Fibroblast of skin of back (primary cell): ENCODE results near the gene DNAH12.
"Not testable (repeated sequence)": the region's sequence is repeated elsewhere in the genome, so short reads cannot be mapped to it uniquely, and the experiment has no call there.

Experiments
- DNase-seq: peaks from one replicate; pipeline ENCODE4 v3.0.0-alpha.2; 2013

The DNAH12 gene

DNA sequence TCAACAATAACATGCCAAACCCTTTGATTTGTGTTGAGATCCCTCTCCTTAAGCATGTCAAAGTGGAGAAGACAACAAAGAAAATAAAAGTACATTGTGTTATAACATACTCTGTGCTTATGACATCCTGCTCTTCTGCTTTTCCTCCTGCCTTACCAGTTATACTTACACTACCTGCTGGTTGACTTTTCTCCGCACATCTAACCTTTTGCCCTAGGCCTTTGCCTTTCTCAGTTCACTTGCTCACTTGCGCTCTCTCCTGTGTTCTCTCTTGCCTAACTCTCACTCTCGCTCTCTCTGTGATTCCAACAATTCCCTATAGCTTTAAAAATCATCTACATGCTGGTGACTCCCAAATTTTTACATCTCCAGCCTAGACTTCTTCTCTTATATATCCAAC, 5.7 kb downstream of the DNAH12 start:
- DNase-seq = no peak

GRCh38 chr3:57530071-57530608, 14.0 kb downstream of the DNAH12 start:
- no peak for DNase-seq

DNA sequence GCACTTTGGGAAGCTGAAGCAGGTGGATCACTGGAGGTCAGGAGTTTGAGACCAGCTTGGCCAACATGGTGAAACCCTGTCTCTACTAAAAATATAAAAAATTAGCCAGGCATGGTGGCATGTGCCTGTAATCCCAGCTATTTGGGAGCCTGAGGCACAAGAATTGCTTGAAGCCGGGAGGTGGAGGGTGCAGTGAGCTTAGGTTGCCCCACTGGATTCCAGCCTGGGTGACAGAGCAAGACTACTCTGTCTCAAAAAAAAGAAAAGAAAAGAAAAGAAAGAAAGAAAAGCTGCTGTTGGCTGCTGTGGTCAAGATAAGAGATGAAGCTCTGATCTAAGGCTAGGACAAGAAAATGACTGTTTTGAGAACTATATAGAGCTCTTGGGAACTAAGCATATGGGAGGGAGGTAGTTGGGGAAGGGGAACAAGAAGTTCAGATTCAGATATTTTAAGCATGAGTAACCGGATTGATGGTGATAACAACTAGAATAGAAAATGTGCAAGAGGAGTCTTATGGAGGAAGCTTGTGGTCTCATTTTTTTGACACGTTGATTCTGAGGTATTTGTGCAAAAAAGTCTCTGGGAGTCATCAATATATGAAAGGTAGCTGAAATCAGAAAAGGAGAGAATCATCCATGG, 25.7 kb downstream of the DNAH12 start:
- peak; percentile 50 for DNase-seq

- peak; percentile 55 for DNase-seq
These were observed 32.0 kb downstream of the DNAH12 start for GRCh38 chr3:57512166-57512565.

GRCh38 chr3:57505901-57506300, 38.2 kb downstream of the DNAH12 start:
- no peak for DNase-seq

- DNase-seq = no peak
These were observed 43.6 kb downstream of the DNAH12 start for GRCh38 chr3:57500506-57500905.

- no peak for DNase-seq
These were observed 46.2 kb downstream of the DNAH12 start for GRCh38 chr3:57497904-57498303.

DNA sequence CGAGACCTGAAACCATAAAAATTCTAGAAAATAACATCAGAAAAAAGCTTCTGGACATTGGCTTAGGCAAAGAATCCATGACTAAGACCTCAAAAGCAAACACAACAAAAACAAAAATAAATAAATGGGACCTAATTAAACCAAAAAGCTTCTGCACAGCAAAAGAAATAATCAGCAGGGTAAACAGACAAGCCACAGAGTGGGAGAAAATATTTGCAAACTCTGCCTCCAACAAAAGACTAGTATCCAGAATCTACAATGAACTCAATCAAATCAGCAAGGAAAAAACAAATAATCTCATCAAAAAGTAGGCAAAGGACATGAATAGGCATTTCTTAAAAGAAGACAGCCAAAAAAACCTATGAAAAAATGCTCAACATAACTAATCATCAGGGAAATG, 59.6 kb downstream of the DNAH12 start:
- no peak for DNase-seq

DNA sequence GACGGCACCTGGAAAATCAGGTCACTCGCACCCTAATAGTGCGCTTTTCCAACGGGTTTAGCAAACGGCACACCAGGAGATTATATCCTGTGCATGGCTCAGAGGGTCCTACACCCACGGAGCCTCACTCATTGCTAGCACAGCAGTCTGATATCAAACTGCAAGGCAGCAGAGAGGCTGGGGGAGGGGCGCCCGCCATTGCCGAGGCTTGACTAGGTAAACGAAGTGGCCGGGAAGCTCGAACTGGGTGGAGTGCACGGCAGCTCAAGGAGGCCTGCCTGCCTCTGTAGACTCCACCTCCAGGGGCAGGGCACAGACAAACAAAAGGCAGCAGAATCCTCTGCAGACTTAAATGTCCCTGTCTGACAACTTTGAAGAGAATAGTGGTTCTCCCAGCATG, 67.0 kb downstream of the DNAH12 start:
- DNase-seq = not testable (repeated sequence)

- DNase-seq = no peak
These were observed 79.3 kb downstream of the DNAH12 start for GRCh38 chr3:57464801-57465200.

DNA sequence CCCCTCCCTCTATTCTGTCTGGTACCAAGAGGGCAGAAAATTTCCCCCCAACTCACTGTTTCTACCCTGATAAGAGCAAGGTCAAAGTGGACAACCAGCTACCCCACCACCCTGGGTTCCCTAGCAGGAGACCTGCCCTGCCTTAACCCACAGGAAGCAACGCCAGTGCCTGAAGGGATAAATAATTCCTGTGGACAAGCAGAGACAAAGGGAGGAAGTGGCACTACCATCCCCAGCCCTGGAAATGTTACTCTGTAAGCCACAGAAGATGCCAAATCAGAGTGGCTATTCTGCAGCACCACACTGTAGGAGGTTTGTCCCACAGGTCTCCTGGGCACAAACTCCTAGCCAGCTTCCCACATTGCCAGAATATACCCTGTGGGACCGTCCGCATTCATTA, 80.1 kb downstream of the DNAH12 start:
- no peak for DNase-seq

GRCh38 chr3:57451150-57451846, 92.8 kb downstream of the DNAH12 start:
- DNase-seq = no peak

DNA sequence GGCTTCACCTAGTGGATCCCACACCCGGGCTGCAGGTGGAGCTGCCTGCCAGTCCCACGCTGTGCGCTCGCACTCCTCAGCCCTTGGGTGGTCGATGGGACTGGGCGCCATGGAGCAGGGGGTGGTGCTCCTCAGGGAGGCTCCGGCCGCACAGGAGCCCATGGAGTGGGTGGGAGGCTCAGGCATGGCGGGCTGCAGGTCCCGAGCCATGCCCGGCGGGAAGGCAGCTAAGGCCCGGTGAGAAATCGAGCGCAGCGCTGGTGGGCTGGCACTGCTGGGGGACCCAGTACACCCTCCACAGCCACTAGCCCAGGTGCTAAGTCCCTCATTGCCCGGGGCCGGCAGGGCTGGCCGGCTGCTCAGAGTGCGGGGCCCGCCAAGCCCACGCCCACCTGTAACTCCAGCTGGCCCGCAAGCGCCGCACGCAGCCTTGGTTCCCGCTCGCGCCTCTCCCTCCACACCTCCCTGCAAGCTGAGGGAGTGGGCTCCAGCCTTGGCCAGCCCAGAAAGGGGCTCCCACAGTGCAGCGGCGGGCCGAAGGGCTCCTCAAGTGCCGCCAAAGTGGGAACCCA, 94.8 kb downstream of the DNAH12 start:
- not testable (repeated sequence) for DNase-seq

- DNase-seq = not testable (repeated sequence)
These were observed 95.7 kb downstream of the DNAH12 start for GRCh38 chr3:57448489-57448888.

DNA sequence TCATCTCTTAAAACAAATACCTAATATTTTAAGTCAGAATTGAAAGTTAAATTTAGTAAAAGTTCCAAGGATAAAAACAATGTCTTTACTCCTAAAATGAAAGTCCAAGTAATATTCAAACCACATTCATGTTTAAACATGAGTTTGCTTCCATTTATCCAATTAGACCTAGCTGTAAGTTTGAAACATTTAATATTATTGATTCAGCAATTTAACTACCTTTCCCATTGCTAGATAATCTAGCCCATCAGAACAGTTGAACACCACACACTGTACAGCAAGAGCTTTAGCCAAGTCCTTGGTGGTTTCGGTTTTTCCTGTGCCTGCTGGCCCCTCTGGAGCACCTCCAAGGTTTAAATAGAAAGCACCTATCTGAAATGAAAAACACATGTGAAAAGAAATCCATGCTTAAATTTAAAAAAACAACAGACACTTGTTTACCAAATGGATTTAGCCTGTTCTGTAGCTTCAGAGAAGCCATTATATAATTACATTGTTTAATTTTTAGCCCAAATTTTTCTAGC, 97.8 kb downstream of the DNAH12 start:
- no peak for DNase-seq

GRCh38 chr3:57444469-57444868, 99.7 kb downstream of the DNAH12 start:
- DNase-seq = no peak

DNA sequence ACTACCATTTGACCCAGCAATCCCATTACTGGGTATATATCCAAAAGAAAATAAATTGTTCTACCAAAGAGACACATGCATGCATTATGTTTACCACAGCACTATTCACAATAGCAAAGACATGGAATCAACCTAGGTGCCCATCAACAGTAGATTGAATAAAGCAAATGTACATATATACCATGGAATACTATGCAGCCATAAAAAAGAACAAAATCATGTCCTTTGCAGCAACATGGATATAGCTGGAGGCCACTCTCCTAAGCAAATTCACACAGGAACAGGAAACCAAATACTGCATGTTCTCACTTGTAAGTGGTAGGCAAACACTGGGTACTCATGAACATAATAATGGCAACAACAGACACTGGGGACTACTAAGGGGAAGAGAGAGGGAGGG, 104.0 kb downstream of the DNAH12 start:
- not testable (repeated sequence) for DNase-seq

- not testable (repeated sequence) for DNase-seq
These were observed 105.7 kb downstream of the DNAH12 start for GRCh38 chr3:57438460-57438859.

- DNase-seq = no peak
These were observed 107.9 kb downstream of the DNAH12 start for GRCh38 chr3:57436195-57436761.

GRCh38 chr3:57434041-57434440, 110.1 kb downstream of the DNAH12 start:
- peak; percentile 33 for DNase-seq

DNA sequence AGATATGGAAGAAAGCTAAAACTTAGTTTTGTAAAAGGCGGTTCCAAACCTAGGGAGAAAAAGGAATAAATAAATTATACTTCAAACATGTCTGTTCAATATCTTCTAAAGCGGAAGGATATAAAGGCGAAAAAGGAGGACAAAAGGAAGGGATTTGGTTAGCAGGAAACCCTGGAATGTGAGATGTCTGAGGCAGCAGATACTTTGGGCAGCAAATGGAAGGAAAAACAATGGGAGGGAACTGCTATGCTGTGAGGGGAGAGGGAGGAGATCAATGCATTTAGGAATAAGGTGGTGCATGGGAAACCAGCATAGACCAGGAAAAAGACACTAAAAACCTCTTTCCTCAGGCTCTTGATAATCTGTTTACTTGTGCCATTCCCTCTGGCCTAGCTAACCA, 120.8 kb downstream of the DNAH12 start:
- DNase-seq = no peak

- peak; percentile 8 for DNase-seq
These were observed 122.8 kb downstream of the DNAH12 start for GRCh38 chr3:57421336-57421735.

DNA sequence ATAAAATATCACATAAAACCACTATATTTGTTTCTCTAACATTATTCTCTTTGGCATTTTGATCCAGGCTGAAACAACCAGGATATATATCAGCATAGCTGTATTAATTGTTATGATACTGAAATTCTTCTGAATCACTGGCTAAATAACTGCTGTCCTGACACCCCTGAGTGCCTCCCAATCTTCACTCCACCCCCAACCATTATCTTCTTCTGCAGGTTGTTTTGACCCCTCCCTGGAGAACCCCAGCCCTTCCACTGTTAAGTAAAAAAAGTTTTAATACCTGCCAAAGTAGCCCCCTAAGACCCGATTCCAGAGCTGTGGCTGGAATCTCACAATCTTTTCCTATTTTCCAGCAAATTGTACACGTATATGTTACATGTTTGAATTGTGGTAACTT, 124.1 kb downstream of the DNAH12 start:
- DNase-seq = no peak
